A673 (cell line): Measurements from ENCODE around the gene SLC22A7.

ENCODE experiments used
- CTCF ChIP-seq: fragments of 300-800, 200-600 bp; sonication (generic); conservative IDR thresholded peaks from 2 replicates; pipeline ENCODE4 v1.5.1; 2017; ENCODE audit warnings: low read depth, mild to moderate bottlenecking, antibody characterized with exemption, low read length, moderate library complexity, mixed read lengths
- EZH2 ChIP-seq: fragments of 200-600 bp; sonication (generic); IDR thresholded peaks from 2 replicates; pipeline ENCODE4 v1.6.1; 2017; ENCODE audit warnings: borderline replicate concordance, low read depth, mild to moderate bottlenecking, mixed read lengths, antibody characterized with exemption, low read length; ENCODE audit not compliant: poor library complexity, severe bottlenecking

DNA sequence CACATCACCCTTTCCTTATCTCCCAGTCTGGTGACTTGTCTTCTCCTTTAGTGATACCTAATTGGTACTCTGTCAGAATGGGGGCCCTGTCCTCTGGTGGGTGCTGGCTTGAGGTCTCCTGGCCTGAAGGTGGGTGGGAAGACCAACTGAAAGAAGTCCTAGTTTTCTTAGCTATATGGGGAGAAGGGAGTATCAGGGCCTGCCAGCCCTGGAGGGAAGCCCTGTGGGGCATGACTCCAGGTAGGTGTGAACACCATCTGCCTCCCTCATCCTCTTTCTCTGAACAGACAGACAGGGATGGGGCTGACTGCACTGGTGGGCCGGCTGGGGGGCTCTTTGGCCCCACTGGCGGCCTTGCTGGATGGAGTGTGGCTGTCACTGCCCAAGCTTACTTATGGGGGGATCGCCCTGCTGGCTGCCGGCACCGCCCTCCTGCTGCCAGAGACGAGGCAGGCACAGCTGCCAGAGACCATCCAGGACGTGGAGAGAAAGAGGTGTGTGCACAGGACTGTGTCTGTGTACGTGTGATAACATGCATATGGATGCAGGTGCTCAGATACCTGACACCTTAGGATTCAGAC, 5.8 kb downstream of the SLC22A7 start:
- TF ChIP-seq CTCF: no peak
- TF ChIP-seq EZH2: no peak
